Omental fat pad (tissue), 4 donors: Measurements from ENCODE around the gene TLCD5. TPM values are rescaled to one million over a fixed set of nuclear protein-coding genes. Genes with fewer than 3 reads are reported as not detected.

Experiments
- ATAC-seq: fragments of 150-250 bp; one replicate; pipeline ENCODE4 v1.9.1; 2016; ENCODE audit warnings: mild to moderate bottlenecking, moderate library complexity; ENCODE audit not compliant: low FRiP score
- DNase-seq: peaks from one replicate; pipeline ENCODE4 v3.0.0-alpha.2; 2019; ENCODE audit warnings: low spot score
- CTCF ChIP-seq, 3 donors: fragments of 450-650 bp; IDR thresholded peaks; one replicate each; pipeline ENCODE4 v1.5.1; 2016 to 2017; ENCODE audit warnings: antibody characterized with exemption in 3 of 3, mild to moderate bottlenecking in 3 of 3, moderate library complexity in 2 of 3
- total RNA-seq, 4 donors: library from RNA; depleted of rRNA; stranded (reverse); fragments of >200 nt; gene quantifications; one replicate each; pipeline ENCODE4 v1.1.0, GENCODE V29; 2016

The TLCD5 gene
- total RNA-seq, 4 donors from 2014 or later = 2.9 to 6.1 (median 4.4) TPM

- DNase-seq (peak; percentile 78), ATAC-seq (peak; percentile 85)
- TF ChIP-seq CTCF (IDR thresholded peaks at IDR 0.05) = no peak
These were observed 11.0 kb downstream of the TLCD5 start, which contains the start of gene ARHGEF12 for GRCh38 chr11:120335908-120336640. Gene ARHGEF12, plus strand, starts transcription at chr11:120336413. Its CDS starts 831 bp downstream, at chr11:120337244.

GRCh38 chr11:120336641-120337354 lies 11.7 kb downstream of the TLCD5 start:
- DNase-seq (no peak), ATAC-seq (peak; percentile 25)
- TF ChIP-seq CTCF (IDR thresholded peaks at IDR 0.05) = no peak

- TF ChIP-seq CTCF (IDR thresholded peaks at IDR 0.05) = no peak
- ATAC-seq = no peak
- DNase-seq = no peak
These were observed 12.4 kb downstream of the TLCD5 start for GRCh38 chr11:120337355-120338106.

- ATAC-seq = no peak
- TF ChIP-seq CTCF (IDR thresholded peaks at IDR 0.05) = no peak
- DNase-seq = no peak
These were observed 13.2 kb downstream of the TLCD5 start for GRCh38 chr11:120338107-120338933.

- DNase-seq (no peak), ATAC-seq (no peak)
- no peak for TF ChIP-seq CTCF (IDR thresholded peaks at IDR 0.05)
These were observed 14.3 kb downstream of the TLCD5 start for GRCh38 chr11:120339394-120339890.

- TF ChIP-seq CTCF (IDR thresholded peaks at IDR 0.05) = no peak
- no peak for DNase-seq
- ATAC-seq = no peak
These were observed 15.4 kb downstream of the TLCD5 start for GRCh38 chr11:120340529-120340928.
